ENCODE results near the gene FAM184A.

FAM184A gene

DNA sequence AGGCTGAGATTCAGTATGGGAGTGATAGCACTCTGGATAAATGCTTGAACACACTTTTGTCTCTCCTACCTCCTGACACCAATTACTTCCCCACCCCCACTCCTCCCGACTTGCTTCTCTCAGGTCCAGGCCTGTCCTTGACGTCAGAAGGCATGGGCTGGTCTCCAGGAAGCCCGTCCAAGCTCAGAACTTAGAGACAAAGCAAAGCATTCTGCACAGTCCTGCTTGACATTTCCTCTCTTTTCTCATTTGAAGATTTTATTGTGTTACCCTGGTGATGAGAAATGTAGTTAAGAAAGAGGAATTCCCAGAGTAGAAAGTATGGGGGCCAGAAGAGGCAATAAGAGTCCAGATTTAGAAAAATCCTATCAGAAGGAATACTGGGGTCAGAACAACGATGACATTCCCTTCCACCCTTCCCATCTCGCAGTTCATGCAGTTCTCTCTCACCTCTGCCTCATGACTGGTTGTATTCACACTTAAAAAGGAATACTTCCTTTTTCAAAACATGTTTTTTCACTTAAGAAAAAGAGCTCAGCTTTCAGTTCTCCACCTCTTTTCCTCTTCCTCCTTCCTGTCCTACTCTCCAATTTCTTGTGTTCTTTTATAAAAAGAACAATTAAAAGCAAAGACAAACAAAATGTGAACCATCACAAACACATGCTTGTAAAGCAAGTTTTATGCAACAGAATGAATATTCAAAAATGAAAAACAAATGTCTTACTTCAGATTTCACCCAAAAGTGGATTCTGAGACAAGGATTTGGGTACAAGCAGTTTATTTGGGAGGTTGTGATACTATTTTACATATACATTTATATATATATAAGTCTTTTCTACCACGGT lies 18.5 kb upstream of the FAM184A start:
- DNase-seq = no peak

DNA sequence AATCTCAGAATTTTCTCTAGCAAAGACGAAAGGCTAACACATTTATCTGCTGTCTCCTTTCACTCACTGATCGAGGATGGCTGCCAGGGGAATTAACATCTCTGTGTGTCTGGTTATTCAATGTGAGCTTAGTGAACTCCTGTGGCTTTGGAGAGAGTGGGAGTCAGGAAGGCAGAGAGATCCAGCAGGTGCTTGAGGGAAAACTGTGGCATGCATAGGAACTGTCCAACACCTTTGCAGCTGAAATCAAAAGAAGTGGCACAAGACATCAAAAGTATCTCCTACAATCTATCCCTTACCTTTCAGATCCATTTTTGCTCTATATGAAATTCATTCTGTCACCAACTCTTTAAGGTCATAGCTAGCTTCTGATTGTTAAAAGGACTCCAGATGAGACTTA lies 11.8 kb upstream of the FAM184A start:
- DNase-seq = peak; percentile 1

DNA sequence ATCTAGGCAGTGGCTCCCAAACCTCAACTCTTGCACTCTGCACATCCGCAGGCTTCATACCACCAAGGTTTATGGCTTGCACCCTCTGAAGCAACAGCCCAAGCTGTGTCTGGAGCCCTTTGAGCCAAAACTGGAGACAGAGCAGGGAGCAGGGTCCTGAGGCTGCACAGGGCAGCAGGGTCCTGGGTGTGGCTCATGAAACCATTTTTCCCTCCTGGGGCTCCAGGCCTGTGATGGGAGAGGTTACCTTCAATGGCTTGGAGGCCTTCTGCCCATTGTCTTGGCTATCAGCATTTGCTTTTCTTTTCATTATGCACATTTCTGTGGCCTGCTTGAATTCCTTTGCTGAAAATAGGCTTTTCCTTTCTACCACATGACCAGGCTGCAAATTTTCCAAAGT lies 6.3 kb upstream of the FAM184A start:
- DNase-seq = no peak

DNA sequence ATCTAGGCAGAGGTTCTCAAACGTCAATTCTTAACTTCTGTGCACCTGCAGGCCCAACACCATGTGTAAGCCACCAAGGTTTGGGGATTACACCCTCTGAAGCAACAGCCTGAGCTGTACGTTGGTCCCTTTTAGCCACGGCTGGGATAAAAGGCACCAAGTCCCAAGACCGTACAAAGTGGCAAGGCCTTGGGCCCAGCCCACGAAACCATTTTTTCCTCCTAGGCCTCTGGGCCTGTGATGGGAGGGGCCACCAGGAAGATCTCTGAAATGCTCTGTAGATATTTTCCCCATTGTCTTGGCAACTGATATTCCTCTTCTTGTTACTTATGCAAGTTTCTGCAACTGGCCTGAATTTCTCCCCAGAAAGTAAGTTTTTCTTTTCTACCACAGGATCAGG lies 4.5 kb upstream of the FAM184A start:
- DNase-seq = no peak

GRCh38 chr6:119079283-119079809 lies 882 bp upstream of the FAM184A start:
- peak; percentile 24 for DNase-seq

DNA sequence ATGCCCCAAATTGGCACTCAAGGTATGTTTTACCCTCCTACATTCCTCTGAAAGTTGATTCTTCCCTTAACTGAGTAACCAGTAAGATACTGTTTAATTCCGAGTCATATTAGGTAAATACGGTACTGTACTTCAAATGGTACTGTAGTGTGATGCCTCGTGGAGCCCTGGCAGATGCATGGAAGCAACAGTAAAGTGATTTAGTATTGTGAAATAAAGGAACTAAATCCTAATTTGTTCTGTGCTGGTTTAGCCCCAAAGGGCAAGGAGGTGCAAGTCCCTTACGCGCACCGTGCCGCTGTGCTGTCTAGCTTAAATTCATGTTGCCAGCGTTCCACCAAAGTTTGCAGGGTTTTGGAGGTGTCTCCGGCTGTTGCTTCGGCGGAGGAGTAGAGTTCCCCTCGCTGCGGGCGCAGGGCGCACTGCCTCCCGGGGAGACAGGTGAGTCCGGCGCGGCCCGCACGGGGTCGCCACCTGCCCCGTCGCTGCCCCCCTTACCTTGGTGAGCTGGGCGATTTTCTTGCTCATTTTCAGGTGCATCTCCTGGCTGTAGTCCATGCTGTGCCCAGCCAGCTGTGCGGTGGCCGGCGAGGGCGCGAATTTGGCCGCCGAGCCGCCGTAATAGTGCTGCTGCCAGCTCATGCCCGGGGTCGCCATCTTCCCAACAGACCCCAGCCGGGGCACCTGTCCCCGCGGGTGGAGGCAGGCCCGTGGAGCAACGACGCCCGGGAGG lies 655 bp downstream of the FAM184A start:
- DNase-seq = no peak

DNA sequence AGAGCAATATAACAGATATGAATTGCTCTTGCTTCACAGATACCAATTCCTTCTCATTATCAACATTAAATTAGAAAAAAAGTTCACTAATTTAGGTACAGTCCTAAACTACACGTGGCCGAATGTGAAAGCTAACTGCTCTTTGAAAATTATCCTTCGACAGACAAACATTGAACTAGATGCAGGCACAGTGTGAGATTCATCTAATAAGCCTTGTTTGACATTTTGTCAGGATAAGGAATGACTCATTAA lies 1.1 kb downstream of the FAM184A start:
- no peak for DNase-seq

DNA sequence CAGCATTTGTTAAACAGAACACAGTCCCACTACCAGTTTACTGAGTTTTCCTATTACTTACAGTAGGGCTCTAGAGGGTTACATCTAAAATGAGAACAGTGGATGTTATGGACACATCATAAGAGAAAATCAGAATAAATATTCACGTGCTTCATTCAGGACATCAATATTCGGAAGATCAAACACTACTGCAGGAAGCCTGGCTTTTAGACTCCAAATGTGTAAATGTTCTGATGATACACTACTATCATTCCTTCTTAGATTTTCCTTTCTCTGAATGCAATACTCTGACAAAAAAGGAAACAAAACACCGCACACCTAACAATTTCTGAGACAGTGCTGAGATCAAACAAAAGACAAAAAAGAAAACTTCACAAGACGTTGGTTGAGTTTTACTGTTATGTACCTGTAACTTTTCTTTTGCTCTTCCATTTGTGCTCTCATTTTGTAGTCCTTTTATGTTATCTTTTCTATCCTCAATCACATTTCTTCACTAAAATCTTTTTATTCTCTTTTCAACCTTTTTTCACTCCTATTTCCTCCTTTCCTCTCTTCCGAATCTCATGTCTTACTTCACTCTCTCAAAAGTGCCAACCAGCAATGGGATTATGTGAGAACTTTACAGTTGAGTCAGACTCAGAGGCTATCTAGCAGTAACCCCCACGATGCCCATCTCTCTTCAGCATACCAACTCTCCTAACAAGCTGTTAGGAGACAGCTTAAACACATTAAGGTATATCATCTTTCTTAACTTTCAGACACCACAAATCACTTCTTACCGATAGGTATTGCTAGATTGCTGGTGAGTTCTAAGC lies 1.7 kb downstream of the FAM184A start:
- DNase-seq = no peak

DNA sequence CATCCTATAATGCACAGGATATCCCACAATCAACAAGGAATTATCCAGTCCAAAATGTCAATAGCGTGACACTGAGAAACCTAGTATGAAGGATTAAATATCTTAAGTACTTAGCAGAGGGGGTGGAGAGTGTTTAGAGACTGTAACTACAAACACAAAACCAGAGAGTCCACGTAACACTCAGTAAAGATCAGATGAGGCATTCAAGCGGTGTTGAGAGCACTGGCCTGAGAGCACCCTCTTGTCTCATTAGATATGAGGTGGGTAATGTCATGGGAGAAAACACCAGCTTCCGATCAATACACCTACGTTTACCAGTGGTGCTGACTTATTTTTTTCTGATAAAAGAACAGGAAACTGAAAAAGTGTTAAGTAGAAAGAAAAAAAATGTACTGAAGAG lies 2.3 kb downstream of the FAM184A start:
- no peak for DNase-seq

- no peak for DNase-seq
These were observed 3.1 kb downstream of the FAM184A start for GRCh38 chr6:119075200-119075981.

DNA sequence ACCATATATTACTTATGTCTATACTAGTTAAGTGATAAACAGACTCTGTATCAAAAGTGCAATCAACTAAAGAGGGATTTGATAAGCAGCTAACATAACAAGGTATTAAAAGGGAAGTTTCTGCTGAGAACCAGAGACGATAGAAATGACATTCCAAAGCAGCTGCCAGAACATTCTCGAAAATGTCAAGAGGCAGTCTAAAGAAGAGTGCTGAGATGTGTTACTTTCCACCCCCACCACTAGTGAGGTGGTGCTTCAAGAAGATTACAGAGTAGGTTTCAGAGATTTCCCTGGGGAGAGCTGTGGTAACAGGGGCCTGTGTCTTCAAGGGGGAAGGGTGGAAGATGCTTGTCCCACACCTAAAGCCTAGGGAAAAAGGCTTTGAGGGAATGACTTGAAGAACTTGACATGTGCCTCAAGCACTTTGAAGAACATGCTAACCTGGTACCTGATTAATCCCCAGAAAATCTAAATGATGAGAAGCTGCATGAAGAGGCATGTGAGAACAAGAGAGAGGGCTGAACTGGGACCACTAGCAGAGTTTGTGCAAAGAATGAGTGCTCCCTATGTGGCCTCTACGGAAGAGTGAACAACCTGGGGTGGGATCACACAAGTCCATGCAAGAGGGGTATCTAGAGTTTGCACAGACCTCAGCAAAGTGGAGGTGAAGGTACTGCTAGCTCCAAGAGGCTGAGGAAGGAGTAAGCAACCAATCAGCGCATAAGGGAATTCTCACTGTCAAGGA lies 5.0 kb downstream of the FAM184A start:
- no peak for DNase-seq

- DNase-seq = no peak
These were observed 6.9 kb downstream of the FAM184A start for GRCh38 chr6:119071576-119071975.

GRCh38 chr6:119067091-119067490 lies 11.4 kb downstream of the FAM184A start:
- no peak for DNase-seq

GRCh38 chr6:119066517-119066916 lies 11.9 kb downstream of the FAM184A start:
- DNase-seq = no peak

- no peak for DNase-seq
These were observed 12.5 kb downstream of the FAM184A start for GRCh38 chr6:119065955-119066354.

GRCh38 chr6:119065382-119065781 lies 13.1 kb downstream of the FAM184A start:
- DNase-seq = no peak

GRCh38 chr6:119063491-119063890 lies 15.0 kb downstream of the FAM184A start:
- DNase-seq = no peak

- DNase-seq = no peak
These were observed 17.2 kb downstream of the FAM184A start for GRCh38 chr6:119061215-119061614.

DNA sequence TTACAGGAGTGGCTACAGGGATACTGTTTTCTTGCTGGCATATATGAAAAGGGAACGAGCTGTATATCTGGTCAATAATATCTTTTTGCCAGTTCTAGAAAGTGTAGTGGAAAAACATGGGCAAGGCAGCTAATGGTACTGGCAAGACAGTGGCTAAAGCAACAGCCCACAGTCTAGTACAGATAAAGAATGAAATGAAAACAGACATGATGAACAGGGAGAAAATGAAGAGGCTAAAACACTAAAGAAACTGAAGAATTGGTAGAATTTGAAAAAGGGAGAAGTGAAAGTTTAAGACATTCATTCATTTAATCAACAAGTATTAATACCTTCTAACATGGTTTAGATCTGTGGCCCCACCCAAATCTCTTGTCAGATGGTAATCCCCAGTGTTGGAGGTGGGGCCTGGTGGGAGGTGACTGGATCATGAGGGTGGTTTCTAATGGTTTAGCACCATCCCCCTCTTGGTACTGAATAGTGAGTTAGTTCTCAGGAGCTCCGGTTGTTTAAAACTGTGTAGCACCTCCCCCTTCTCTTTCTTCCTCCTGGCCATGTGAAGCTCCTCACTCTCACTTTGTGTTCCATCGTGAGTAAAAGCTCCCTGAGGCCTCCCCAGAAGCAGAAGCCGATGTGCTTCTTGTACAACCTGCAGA lies 18.1 kb downstream of the FAM184A start:
- no peak for DNase-seq

- DNase-seq = no peak
These were observed 23.4 kb downstream of the FAM184A start for GRCh38 chr6:119055069-119055468.

DNA sequence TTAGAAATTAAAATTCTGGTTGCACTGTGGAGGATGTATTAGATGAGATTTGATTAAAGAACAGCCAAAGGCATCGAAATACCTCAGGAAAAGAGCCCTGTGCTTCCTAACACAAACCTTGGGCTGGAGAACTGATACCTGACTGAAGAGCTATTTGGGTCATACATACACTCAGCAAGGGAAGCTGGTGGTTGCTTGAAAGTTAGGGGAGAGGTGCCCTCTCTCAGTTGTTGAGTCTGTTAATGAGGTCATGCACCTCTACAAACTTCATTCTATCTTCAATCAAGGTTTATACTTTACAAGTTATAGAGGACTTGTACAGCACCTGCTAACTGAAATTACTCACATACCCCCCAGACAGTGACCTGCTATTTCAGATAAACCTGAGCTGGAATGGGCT lies 25.5 kb downstream of the FAM184A start:
- DNase-seq = no peak

All from kidney glomerular epithelial cell (primary cell).